Measurements from ENCODE around the gene HOXA6. TPM values are rescaled to one million over a fixed set of nuclear protein-coding genes. Genes with fewer than 3 reads are reported as not detected.

Gene HOXA6
- total RNA-seq, 1 donor from 2014 or later = not detected

DNA sequence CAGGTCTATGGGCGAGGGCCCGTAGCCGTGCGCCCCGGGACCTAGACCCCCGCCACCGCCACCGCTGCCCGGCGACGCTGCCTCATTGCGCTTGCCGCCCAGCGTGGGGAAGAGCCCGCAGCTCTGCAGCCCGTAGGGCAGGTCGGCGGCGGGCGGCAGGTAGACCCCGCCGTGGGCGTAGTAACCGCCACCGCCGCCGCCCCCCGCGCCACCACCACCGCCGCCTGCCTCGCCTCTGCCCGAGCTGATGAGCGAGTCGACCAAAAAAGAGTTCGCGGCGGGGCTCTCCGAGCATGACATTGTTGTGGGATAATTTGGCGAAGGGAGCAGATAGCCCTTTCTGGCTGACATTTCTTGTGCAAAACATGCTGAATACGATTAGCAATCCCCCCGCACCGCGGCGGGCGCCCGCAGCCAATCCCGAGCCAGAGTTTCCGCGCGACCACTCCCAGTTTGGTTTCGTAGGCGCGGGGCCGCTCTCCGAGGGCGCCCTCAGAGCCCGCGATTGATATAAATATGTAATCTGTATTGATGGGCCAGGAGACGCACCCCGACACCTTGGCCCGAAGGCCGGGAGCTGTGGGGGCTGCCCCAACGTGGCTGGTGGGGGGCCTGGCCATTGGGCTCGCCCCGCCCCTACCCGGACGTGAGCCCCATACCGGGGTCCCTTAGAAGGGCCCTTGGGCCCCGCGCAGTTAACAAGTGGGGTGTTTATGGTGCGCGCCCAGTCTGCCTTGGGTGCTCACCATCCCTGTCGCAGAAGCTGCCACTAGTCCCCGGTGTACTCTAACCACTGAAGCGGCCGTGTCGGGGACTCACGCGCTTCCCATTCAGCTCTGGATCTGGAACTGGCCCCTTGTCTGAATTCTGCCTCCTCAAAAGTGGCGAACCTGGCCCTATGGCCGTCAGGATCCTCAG, 26.6 kb upstream of the HOXA6 start, which contains the start of gene HOXA10:
TSS of gene HOXA10 (minus strand) at position 365 of the 918 bp plus-strand sequence. CDS start at position 351, 14 bp downstream.
- intact Hi-C loops (cut with micrococcal nuclease) = loop anchor here (2.0 to 5.0 kb wide), 2 partner anchors 15 to 68 kb away; partner anchors contain the start of gene EVX1

DNA sequence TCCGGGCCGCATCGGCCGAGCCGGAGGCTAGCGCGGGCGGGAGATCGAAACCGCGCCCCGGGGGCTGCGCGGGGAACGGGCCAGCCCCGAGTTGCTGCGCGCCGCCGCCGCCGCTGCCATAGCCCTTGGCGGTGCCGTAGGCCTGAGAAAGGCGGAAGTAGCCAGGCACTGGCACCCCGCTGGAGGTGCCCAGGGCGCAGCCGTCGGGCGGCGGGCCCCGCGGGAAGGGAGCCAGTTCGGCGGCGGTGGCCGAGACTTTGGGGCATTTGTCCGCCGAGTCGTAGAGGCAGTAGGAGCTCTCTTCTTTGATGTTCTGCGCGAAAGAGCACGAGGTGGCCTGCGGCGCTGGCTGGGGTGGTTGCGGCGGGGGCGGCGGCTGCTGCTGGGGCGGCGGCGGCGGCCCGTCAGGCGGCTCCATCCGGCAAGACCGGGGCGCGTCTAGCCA, 26.0 kb upstream of the HOXA6 start:
- intact Hi-C loops (cut with micrococcal nuclease) = loop anchor here (2.0 to 5.0 kb wide), 2 partner anchors 15 to 69 kb away; partner anchors contain the start of gene EVX1

DNA sequence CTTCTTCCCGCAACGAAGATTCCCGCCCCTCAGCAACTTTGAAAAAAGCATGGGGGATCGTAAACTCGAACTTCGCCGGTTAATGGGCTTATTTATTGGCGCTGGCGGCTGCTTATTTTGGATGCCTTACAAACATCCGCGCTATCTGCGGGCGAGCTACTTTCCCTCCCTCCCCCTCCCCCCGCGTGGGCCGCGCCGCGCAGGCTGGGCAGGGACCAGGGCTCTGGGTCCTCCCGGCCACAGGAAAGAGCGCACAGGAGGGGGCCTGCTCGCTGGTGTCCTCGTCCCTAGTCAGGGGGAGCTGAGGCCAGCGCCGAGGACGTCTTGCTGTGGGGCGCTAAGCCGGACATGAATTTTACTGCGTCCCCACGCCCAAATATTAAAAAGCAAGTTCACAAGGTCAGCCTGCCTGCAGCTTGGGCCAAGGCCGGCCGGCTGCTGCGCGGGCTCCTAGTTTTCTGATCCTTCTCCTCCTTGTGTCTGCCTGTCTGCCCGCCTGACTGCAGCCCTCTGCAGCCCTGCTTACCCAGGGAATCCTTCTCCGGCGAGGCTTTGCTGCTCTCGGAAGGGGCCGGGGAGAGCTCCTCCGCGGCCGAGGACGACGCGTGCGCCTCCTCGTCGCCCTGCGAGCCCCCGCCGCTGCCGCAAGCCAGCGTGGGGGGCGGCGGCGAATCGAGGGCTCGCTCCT, 25.4 kb upstream of the HOXA6 start:
- intact Hi-C loops (cut with micrococcal nuclease) = loop anchor here (2.0 to 5.0 kb wide), 2 partner anchors 14 to 69 kb away; partner anchors contain the start of gene EVX1

- intact Hi-C loops (cut with micrococcal nuclease) = loop anchor here (2.0 to 5.0 kb wide), 2 partner anchors 14 to 70 kb away; partner anchors contain the start of gene EVX1
Measured at GRCh38 chr7:27172315-27172774, 24.8 kb upstream of the HOXA6 start.

DNA sequence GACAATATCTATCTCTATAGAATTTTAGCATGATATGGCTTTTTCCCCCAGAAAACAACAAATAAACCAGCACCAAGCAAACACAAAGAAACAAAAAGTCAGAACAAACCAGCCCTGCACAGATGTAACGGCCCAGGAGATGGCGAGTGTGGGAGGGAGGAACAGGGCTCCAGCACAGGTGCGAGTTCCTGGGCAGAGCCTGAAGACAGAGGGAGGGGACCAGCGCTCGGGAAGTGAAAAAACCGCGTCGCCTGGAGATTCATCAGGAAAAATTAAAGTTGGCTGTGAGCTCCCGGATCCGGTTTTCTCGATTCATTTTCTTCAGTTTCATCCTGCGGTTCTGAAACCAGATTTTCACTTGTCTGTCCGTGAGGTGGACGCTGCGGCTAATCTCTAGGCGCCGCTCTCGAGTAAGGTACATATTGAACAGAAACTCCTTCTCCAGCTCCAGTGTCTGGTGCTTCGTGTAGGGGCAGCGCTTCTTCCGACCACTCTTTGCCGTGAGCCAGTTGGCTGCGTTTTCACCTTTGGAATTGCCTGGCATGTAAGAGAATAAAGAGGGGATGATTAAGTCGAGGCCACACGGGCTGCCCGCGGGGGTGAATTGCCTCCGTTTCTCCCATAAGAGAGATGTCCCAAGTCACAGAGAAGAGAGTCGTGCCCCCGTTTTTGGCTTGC, 24.2 kb upstream of the HOXA6 start:
- intact Hi-C loops (cut with micrococcal nuclease) = loop anchor here (2.0 to 5.0 kb wide), 2 partner anchors 13 to 71 kb away; partner anchors contain the start of gene EVX1

DNA sequence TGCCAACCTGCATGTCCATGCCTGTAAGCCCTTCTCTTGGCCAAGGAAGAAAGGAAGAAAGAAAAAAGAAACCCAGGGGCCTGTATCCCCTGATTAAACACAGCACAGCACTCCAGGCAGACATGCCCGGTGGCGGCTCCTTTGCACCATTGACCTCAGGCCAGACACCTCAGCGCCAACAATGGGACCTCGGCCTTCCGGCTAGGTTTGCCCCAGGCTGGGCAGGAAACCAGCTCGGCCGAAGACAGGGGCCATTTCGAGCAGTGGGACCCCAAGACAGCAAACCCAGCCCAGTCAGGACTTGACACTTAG, 23.7 kb upstream of the HOXA6 start:
- intact Hi-C loops (cut with micrococcal nuclease) = loop anchor here (5.0 kb wide), 1 partner anchor 71 kb away; the partner anchor contains the start of gene EVX1

- intact Hi-C loops (cut with micrococcal nuclease) = loop anchor here (5.0 kb wide), 1 partner anchor 72 kb away; the partner anchor contains the start of gene EVX1
Measured at GRCh38 chr7:27170426-27171324, 23.1 kb upstream of the HOXA6 start.

DNA sequence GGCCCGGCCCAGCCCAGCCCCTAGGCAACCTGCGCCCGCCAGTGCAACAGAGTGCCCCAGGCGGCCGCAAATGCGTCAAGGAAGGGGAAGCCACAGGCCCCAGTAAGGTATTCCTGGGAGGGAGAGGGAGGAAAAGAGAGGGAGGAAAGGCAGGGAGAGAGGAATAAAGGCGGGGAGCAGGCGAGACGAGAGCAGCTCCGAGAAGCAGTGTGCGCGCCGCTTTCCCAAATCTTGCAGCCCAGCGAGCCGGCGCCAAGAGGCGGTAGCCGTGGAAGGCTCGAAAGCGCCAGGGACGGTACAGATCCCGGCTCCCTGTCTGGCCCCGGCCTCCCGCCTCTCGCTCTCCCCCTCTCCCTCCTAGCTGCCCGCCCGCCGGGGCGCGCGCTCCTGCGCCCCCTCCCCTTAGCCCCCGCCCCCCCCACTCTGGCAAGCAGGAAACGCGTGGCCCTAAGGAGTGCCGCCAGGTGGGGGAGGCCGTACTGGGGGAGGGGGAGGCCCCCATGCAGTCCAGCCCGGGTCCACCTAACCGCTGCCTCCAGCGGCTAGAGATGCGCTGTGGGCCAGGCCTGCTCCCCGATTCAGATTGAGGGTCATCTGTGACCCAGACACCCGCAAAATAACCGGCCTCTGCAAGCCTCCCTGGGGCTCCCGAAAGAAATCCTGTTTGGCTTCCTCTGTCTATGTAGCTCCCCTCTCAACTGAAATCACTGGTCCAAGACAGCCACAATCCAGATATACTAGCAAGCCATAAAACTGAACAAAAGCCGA, 22.3 kb upstream of the HOXA6 start:
- intact Hi-C loops (cut with micrococcal nuclease) = loop anchor here (2.0 to 5.0 kb wide), 2 partner anchors 15 to 72 kb away; partner anchors contain the start of genes EVX1 and HOXA11

DNA sequence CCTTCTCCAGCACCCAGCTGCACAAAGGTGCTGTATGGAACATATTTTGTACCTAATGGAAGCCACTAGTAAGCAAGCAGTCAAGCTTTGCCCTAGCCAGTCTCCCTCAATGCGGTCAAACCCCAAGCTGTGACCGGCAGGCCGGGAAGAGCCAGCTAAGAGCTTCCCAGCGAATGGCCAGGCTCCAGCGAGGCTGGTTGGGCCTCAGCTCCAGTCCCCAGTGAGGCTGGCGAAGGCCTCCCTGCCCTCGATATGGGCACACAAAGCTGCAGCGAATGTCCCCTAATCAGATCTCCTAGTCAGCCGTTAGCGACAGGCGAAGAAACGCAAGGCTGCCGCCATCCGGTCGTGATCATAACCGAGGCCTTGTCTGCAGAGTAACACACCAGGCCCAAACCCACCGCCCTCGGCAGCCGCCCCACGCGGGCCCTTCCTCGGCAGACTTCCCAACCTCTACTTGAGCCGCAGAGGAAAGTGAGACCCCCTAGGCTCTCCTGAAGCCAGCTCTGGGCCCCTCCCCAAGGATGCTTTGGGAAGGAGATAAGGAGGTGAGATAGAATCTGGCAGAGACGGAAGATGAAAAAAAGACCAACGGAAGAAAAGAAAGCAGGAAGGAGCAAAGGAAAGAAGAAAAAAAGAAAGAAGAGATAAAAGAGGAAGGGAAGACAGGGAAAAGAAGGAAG, 20.8 kb upstream of the HOXA6 start:
- intact Hi-C loops (cut with micrococcal nuclease) = loop anchor here (2.0 kb wide), 1 partner anchor 16 kb away; the partner anchor contains the start of gene HOXA11

DNA sequence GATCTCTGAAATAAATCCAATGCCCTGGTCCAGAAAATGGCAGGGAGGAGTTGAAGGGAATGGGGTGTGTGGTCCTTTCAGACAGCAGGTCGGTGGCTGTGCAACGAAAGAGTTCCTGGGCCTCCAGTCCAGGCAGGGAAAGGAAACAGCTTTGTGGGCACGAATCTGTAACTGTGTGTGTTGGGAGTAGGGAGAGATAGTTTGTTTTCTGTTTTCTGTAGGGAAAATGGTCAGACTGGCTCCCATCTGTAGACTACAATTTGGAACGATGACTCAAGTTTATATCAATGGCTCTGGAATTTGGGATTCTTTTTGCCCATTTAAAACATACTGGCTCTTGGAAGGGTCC, 20.3 kb upstream of the HOXA6 start:
- intact Hi-C loops (cut with micrococcal nuclease) = loop anchor here (2.0 kb wide), 2 partner anchors 17 kb away; partner anchors contain the start of gene HOXA11

DNA sequence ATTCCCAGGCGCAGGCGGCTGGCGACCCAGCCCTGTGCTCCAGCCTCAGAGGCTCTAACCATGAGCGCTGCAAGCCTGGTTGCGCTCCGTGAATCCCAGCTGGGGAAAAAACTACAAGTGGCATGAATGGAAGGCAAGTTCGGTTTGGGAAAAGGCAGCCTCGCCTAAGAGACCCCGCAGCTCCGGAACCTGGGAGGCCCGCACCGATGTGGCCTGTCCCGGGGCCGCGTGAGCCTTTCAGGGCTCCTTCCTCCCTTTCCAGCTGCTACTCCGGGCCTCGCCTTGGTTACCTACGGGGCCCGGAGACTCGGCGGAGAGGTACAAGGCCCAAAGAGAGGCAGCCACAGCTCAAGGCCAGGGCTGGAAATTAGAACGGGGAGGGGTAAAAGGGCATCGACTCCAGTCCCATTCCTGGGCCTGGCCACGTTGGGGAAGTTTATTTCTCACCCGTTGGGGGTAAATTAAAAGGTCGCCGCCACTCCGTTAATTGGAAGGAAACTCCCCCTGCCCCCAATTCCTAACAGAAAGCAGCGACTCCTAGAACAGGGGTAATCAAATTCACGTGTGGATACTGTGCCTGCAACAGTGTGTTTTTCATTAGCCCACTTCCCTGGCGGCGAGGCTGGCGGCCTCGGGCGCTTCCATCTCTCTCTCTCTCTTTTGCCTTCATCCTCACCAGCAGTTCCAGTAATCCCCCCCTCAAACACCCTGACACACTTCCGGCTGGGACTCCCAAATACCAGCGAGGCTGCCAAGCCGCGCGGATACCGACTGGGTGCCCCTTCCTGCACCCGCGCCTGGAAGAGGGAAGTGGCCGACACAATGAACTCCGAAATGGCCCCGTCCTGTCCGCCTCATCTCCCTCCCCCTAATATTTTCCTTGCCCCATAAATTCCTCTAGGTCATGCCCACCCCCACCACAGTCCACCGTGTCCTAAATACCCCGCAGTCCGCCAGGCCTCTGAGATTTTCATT, 19.2 kb upstream of the HOXA6 start:
- intact Hi-C loops (cut with micrococcal nuclease) = loop anchor here (1.0 to 2.0 kb wide), 2 partner anchors 10 to 16 kb away; no protein-coding TSS in a partner anchor

GRCh38 chr7:27165996-27166530, 18.5 kb upstream of the HOXA6 start:
- intact Hi-C loops (cut with micrococcal nuclease) = loop anchor here (1.0 to 2.0 kb wide), 3 partner anchors 9 to 31 kb away; no protein-coding TSS in a partner anchor

GRCh38 chr7:27165089-27165995, 17.8 kb upstream of the HOXA6 start, which contains the start of gene HOXA9:
Gene HOXA9, minus strand, starts transcription at chr7:27165537. Its CDS starts 80 bp downstream, at chr7:27165457.
- intact Hi-C loops (cut with micrococcal nuclease) = loop anchor here (2.0 kb wide), 1 partner anchor 31 kb away; no protein-coding TSS in a partner anchor

- intact Hi-C loops (cut with micrococcal nuclease) = loop anchor here (2.0 to 5.0 kb wide), 3 partner anchors 32 to 1302 kb away; no protein-coding TSS in a partner anchor
Measured at GRCh38 chr7:27164367-27165088, 17.0 kb upstream of the HOXA6 start.

DNA sequence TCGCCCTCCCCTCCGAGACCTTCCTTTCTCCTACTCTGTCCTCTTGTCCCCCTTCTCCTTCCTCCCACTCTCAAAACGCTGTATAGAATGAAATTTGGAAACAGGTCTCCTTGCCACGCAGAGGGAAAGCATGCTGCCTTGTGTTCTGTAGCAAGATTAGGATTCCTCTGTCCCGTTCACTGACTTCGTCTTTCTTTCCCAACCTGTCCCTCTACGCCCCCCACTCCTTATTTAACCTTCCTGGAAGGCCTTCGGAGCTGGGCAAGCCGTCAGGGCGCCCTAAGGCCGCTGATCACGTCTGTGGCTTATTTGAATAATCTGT, 16.4 kb upstream of the HOXA6 start:
- intact Hi-C loops (cut with micrococcal nuclease) = loop anchor here (2.0 to 5.0 kb wide), 3 partner anchors 33 to 1302 kb away; no protein-coding TSS in a partner anchor

Data from T-helper 2 cell treated with Interferon-gamma antibody and Interleukin-4, amounts not matched to agents 100 ng/mL and 5 ng/mL, for 36 hours (primary cell).